Keratinocyte (primary cell): ENCODE data around the gene DIPK1A.

Experiments
- EZH2 ChIP-seq: IDR thresholded peaks from one replicate; pipeline ENCODE4 v1.6.1; 2012; ENCODE audit warnings: inconsistent platforms, mild to moderate bottlenecking, low read length, moderate library complexity
- TF ChIP-seq, protein P1 (sequence below), 3 experiments: IDR thresholded peaks in 1 of 3; conservative IDR thresholded peaks in 1 of 3; optimal IDR thresholded peaks in 1 of 3; 2 replicates in 2 of 3; 3 replicates in 1 of 3; pipeline versions ENCODE3 to v1.5.1; 2011; ENCODE audit warnings: low read length in 3 of 3, mild to moderate bottlenecking in 3 of 3, moderate library complexity in 2 of 3, control low read depth in 1 of 3, inconsistent platforms in 1 of 3; ENCODE audit not compliant: insufficient read depth in 2 of 3; ENCODE audit errors: extremely low read depth in 1 of 3

DNA sequence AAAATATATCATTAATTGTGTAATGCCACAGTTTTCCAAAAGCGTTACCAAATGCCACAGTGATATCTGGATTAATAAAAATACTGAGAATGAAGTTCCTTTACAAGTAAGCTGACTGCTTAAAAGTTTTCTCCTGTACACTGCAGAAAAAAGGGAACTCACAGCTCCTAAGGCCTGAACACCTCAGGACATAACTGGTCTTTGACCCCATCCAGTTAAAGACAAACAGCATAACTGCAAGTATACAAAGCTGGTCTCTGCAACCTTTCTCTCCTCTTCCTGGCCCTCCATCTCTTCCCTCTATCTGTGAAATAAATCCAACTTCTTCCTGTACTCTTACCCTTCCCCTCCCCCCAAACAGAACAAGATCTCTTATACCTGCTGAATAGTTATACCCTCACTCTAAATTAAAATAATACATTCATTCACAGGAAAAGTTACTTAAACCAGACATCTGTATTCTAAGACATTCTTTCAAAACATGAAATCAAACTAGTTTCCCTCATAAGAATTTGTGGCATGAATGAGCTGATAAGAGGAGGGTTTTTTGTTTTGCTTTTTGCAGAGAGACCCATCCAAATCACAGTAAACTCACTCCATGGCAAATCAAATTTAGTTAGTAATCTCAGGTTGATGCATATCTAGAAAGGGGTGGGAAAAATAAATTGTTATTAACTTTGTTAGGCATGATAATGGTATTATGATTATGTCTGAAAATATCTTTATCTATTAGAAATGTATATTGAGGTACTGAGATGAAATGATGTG, 2.9 kb downstream of the DIPK1A start:
- TF ChIP-seq, protein P1, sequence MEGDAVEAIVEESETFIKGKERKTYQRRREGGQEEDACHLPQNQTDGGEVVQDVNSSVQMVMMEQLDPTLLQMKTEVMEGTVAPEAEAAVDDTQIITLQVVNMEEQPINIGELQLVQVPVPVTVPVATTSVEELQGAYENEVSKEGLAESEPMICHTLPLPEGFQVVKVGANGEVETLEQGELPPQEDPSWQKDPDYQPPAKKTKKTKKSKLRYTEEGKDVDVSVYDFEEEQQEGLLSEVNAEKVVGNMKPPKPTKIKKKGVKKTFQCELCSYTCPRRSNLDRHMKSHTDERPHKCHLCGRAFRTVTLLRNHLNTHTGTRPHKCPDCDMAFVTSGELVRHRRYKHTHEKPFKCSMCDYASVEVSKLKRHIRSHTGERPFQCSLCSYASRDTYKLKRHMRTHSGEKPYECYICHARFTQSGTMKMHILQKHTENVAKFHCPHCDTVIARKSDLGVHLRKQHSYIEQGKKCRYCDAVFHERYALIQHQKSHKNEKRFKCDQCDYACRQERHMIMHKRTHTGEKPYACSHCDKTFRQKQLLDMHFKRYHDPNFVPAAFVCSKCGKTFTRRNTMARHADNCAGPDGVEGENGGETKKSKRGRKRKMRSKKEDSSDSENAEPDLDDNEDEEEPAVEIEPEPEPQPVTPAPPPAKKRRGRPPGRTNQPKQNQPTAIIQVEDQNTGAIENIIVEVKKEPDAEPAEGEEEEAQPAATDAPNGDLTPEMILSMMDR (optimal IDR thresholded peaks at IDR 0.05 in 1 of 3, IDR thresholded peaks at IDR 0.05 in 1 of 3, conservative IDR thresholded peaks at IDR 0.05 in 1 of 3; ENCODE audit: extremely low read depth in 1 of 3, insufficient read depth in 2 of 3, low read length in 3 of 3) = no peak
- TF ChIP-seq EZH2 = no peak
